Adrenal gland (tissue), 12 donors: Measurements from ENCODE around the gene ZFP92. TPM values are rescaled to one million over a fixed set of nuclear protein-coding genes. Genes with fewer than 3 reads are reported as not detected.
"Not testable (repeated sequence)": the region's sequence is repeated elsewhere in the genome, so short reads cannot be mapped to it uniquely, and the experiment has no call there.

Experiments used
- DNase-seq, 7 donors: peaks; one replicate each; pipeline ENCODE4 v3.0.0-alpha.2; 2019 to 2020
- H3K27ac ChIP-seq, 5 donors: fragments of 200-600 bp; sonication (generic) in 4 of 5; 1 replicate in 3 of 5; 2 replicates in 2 of 5; pipeline versions ENCODE4 v1.5.1 to v1.8.0; 2016 to 2020; ENCODE audit warnings: mild to moderate bottlenecking in 1 of 5
- H3K27me3 ChIP-seq: fragments of 200-600 bp; 2 replicates; pipeline ENCODE4 v1.8.0; 2021
- H3K36me3 ChIP-seq, 2 donors: fragments of 200-600 bp; replicated peaks in 1 of 2; 1 replicate in 1 of 2; 2 replicates in 1 of 2; pipeline versions ENCODE4 v1.5.1 to v1.8.0; 2018 to 2022
- H3K4me1 ChIP-seq, 2 donors: fragments of 200-600 bp; replicated peaks in 1 of 2; 1 replicate in 1 of 2; 2 replicates in 1 of 2; pipeline versions ENCODE4 v1.5.1 to v1.8.0; 2018 to 2021
- H3K4me3 ChIP-seq, 4 donors: fragments of 200-600 bp; sonication (generic) in 3 of 4; one replicate each; pipeline ENCODE4 v1.5.1; 2016 to 2018
- H3K9me3 ChIP-seq, 3 donors: fragments of 200-600 bp; sonication (generic) in 1 of 3; replicated peaks in 1 of 3; 1 replicate in 2 of 3; 2 replicates in 1 of 3; pipeline versions ENCODE4 v1.5.1 to v1.8.0; 2016 to 2021
- POLR2A ChIP-seq, 2 donors: fragments of 450-650 bp; IDR thresholded peaks; one replicate each; pipeline ENCODE4 v1.6.1; 2017; ENCODE audit warnings: antibody characterized with exemption in 2 of 2, mild to moderate bottlenecking in 2 of 2, moderate library complexity in 1 of 2
- WGBS, 4 donors: extraction: QIAGEN DNeasy Blood & Tissue Kit in 2 of 4; methylation state at CpG; one replicate each; pipeline versions ENCODE4 v1.1.5 to v1.1.7; 2013 to 2017; 5-methylcytosine and 5-hydroxymethylcytosine counted together
- intact Hi-C, 2 donors: fragments of 100-400 bp; cut with DNase I; formaldehyde crosslinking; loops; one replicate each; pipeline versions ENCODE4 v1.14.1 to v1.15.0; 2022 to 2023
- polyA plus RNA-seq, 3 donors: library from polyadenylated mRNA; stranded (reverse); fragments of 200-250 nt in 2 of 3; fragments of 350-450 nt in 1 of 3; fragmentation: Illumina TruSeq in 1 of 3; extraction: RNeasy Lipid Tissue Mini Kit (QIAGEN cat#74804) in 1 of 3; gene quantifications; one replicate each; pipeline ENCODE4 v1.2.3, GENCODE V29; 2013 to 2014
- total RNA-seq, 9 donors: library from RNA; depleted of rRNA in 4 of 9; stranded (reverse); fragments of >200 nt in 4 of 9; fragments of 120-200 nt in 1 of 9; fragmentation: NEBNext Ultra II Directional in 1 of 9; extraction: Animal tissue kit (Norgen Biotek cat#: 25700) in 1 of 9; gene quantifications; one replicate each; pipeline versions ENCODE4 v1.1.0 to v1.2.4, GENCODE V29; 2013 to 2023
- TF ChIP-seq, protein P1 (sequence below), 6 experiments: fragments of 450-650 bp in 4 of 6; fragments of 200-600 bp in 2 of 6; sonication (generic) in 1 of 6; IDR thresholded peaks; 1 replicate in 5 of 6; 2 replicates in 1 of 6; pipeline versions ENCODE4 v1.5.1 to v1.8.0; 2016 to 2021; ENCODE audit warnings: antibody characterized with exemption in 6 of 6, mild to moderate bottlenecking in 2 of 6, moderate library complexity in 1 of 6
- donor health status: healthy with polysubstance abuse.
- donor health status: Bipolar disorder and iron deficiency.
- donor health status: DM: yes; HTN: yes; CAD: no.
- donor health status: DM: no; HTN: no; CAD: no.
- donor health status: DM: no; HTN: no; CAD: no.
- donor health status: DM: yes; HTN: yes; CAD: no.

The ZFP92 gene
- total and polyA plus RNA-seq, 12 donors, result 0.71 to 7.5 (median 4.0) TPM

DNA sequence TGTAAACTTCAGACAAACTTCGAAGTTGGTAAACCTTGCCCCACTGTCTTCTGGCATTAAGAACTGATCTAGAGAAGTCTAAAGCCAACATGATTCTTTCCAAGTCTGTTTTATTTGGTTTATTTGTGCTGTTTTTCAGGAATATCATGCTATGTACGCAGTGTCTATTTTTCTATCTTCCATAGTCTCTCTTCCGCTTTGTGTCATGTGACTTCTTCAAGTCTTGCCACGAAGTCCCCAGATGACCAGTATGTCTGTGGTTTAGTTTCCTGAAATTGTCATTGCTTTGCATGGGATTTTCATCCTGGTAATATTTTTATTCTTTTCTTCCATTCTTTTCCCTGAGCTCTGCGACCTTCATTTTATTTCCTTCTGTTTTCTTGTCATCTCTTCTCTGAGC lies 25.2 kb upstream of the ZFP92 start:
- intact Hi-C loops, result no loop called here

DNA sequence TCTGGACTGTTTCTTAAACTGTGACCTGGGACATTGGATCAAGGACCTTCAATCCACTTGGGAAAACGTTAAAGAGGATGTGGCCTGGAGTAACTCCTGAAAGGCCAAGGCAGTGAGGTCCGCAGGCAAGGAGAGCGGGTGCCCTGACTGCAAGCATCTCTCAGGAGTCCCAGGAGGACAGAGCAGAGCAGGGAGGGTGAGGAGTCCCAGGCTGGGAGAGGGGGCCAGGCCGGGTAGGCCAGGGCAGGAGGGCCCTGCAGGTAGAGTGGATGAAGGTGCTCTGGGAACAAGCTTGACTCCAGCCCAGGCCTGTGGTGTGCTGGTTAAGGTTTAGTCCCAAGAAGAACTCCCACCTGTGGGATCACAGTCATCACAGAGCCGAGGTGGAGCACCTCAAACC lies 23.9 kb upstream of the ZFP92 start:
- intact Hi-C loops, result no loop called here
- no peaks in the 10 kb centered on the region for H3K4me1 ChIP-seq
- WGBS, 4 donors, result 50 to 62% (median 53%) methylated on average over 4 to 5 of the region's 5 CpGs
- no peaks in the 10 kb centered on the region for H3K9me3 ChIP-seq
- no peaks in the 10 kb centered on the region for H3K36me3 ChIP-seq
- no peak overlapping the region for H3K4me3 ChIP-seq
- TF ChIP-seq POLR2A (IDR thresholded peaks at IDR 0.05), result no peak
- TF ChIP-seq, protein P1, sequence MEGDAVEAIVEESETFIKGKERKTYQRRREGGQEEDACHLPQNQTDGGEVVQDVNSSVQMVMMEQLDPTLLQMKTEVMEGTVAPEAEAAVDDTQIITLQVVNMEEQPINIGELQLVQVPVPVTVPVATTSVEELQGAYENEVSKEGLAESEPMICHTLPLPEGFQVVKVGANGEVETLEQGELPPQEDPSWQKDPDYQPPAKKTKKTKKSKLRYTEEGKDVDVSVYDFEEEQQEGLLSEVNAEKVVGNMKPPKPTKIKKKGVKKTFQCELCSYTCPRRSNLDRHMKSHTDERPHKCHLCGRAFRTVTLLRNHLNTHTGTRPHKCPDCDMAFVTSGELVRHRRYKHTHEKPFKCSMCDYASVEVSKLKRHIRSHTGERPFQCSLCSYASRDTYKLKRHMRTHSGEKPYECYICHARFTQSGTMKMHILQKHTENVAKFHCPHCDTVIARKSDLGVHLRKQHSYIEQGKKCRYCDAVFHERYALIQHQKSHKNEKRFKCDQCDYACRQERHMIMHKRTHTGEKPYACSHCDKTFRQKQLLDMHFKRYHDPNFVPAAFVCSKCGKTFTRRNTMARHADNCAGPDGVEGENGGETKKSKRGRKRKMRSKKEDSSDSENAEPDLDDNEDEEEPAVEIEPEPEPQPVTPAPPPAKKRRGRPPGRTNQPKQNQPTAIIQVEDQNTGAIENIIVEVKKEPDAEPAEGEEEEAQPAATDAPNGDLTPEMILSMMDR (IDR thresholded peaks at IDR 0.05), result no peak
- peak in 1 of 7 donors; percentile 17 for DNase-seq
- H3K27me3 ChIP-seq, result no peaks in the 10 kb centered on the region
- peak overlapping the region in 1 of 5 donors; percentile 40 for H3K27ac ChIP-seq

More for the DNA sequence above, 25.2 kb upstream of the ZFP92 start:
- no peak for DNase-seq
- no peak overlapping the region for H3K27ac ChIP-seq
- no peaks in the 10 kb centered on the region for H3K27me3 ChIP-seq
- 72 to 82% (median 78%) methylated on average over 5 of the region's 5 CpGs for WGBS, 4 donors
- no peaks in the 10 kb centered on the region for H3K9me3 ChIP-seq
- no peak overlapping the region for H3K4me3 ChIP-seq
- no peaks in the 10 kb centered on the region for H3K36me3 ChIP-seq
- H3K4me1 ChIP-seq, result peaks cover 0 to 10% of the 10 kb centered on the region in 2 donors
- TF ChIP-seq POLR2A (IDR thresholded peaks at IDR 0.05), result no peak

GRCh38 chrX:153387987-153388721 lies 23.1 kb upstream of the ZFP92 start:
- intact Hi-C loops, result no loop called here
- no peak overlapping the region for H3K4me3 ChIP-seq
- WGBS, 4 donors, result 83 to 94% (median 84%) methylated on average over 4 to 10 of the region's 10 CpGs; no CpG with 5 or more reads in 1 of the 4 donors
- H3K36me3 ChIP-seq, result no peaks in the 10 kb centered on the region
- H3K9me3 ChIP-seq, result no peaks in the 10 kb centered on the region
- H3K27ac ChIP-seq, result no peak overlapping the region
- no peaks in the 10 kb centered on the region for H3K4me1 ChIP-seq
- no peaks in the 10 kb centered on the region for H3K27me3 ChIP-seq
- TF ChIP-seq, protein P1 (IDR thresholded peaks at IDR 0.05), result no peak
- no peak for TF ChIP-seq POLR2A (IDR thresholded peaks at IDR 0.05)
- peak in 1 of 7 donors; percentile 19 for DNase-seq

DNA sequence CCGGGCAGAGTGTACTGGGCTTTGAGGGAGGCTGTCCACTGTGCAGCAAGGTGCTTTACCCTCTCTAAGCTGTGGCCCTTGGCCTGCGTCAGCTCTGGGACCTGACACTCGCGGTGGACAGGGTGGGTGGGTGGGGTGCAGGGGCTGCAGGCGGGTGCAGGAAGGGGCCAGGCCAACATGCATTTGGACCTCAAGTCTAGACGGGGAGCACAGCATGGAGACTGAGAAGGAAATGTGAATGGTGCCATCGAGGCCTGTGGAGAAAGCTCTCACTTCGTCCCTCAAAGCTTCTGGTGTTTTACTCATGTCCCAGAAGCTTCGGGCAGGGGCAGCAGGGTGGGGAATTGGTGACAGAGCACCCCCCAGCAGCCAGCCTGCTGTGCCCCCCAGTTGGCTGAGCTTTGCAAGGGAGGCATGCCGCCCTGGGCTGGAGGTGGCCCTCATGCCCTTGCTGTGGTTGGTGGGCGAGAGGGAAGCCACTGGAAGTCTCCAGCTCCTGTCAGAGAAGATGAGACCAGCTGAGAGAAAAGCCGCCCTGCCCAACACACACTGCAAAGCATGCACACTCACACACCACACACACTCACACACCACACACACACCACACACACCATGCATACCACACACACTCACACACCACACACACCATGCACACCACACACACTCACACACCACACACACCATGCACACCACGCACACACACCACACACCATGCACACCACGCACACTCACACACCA lies 22.4 kb upstream of the ZFP92 start:
- Histone ChIP-seq H3K9me3 (no peaks in the 10 kb centered on the region), H3K27me3 (no peaks in the 10 kb centered on the region), H3K4me1 (no peaks in the 10 kb centered on the region), H3K36me3 (no peaks in the 10 kb centered on the region), H3K27ac (no peak overlapping the region), H3K4me3 (no peak overlapping the region)
- DNase-seq, result peak in 2 of 7 donors; percentile 9 to 15
- WGBS, 4 donors, result 82 to 95% (median 89%) methylated on average over 13 to 14 of the region's 14 CpGs
- no peak for TF ChIP-seq POLR2A (IDR thresholded peaks at IDR 0.05)
- TF ChIP-seq, protein P1 (IDR thresholded peaks at IDR 0.05), result no peak
- intact Hi-C loops, result no loop called here

DNA sequence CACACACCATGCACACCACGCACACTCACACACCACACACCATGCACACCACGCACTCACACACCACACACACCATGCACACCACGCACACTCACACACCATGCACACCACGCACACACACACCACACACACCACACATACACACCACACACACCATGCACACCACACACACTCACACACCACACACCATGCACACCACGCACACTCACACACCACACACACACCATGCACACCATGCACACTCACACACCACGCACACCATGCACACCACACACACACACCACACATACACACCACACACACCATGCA lies 21.9 kb upstream of the ZFP92 start:
- H3K4me1 ChIP-seq, H3K4me3 ChIP-seq, H3K36me3 ChIP-seq, H3K27me3 ChIP-seq, DNase-seq, H3K27ac ChIP-seq, intact Hi-C loops, H3K9me3 ChIP-seq: not testable (repeated sequence)
- WGBS, 4 donors, result 80 to 99% (median 90%) methylated on average over 4 to 6 of the region's 6 CpGs
